SK-N-SH (cell line): Measurements from ENCODE around the gene C8A.

ENCODE experiments used
- CHD2 ChIP-seq: fragments of 150-350 bp; IDR thresholded peaks from 2 replicates; pipeline ENCODE4 v1.6.1; 2018; ENCODE audit warnings: low read length; ENCODE audit not compliant: partially characterized antibody
- CTCF ChIP-seq: fragments of 200-600 bp; sonication (generic); IDR thresholded peaks from 2 replicates; pipeline ENCODE4 v1.6.1; 2017; ENCODE audit warnings: antibody characterized with exemption, mild to moderate bottlenecking, moderate library complexity
- ELF1 ChIP-seq: IDR thresholded peaks from 2 replicates; pipeline ENCODE4 v1.4.0; 2012
- EZH2phosphoT487 ChIP-seq: fragments of 200-600 bp; sonication (generic); IDR thresholded peaks from 2 replicates; pipeline ENCODE4 v1.6.1; 2017; ENCODE audit warnings: low read depth, mixed run types, mild to moderate bottlenecking, antibody characterized with exemption, moderate library complexity, borderline replicate concordance
- FOXJ3 ChIP-seq: sonication (generic); formaldehyde crosslinking; IDR thresholded peaks from 2 replicates; pipeline ENCODE4 v1.5.1; 2020; ENCODE audit warnings: mild to moderate bottlenecking, missing genetic modification reagents
- RAD21 ChIP-seq: IDR thresholded peaks from 2 replicates; pipeline ENCODE4 v1.6.1; 2012; ENCODE audit warnings: mild to moderate bottlenecking, low read length
- YY1 ChIP-seq: IDR thresholded peaks from 2 replicates; pipeline ENCODE4 v1.4.0; 2012; ENCODE audit warnings: low read depth, mild to moderate bottlenecking

DNA sequence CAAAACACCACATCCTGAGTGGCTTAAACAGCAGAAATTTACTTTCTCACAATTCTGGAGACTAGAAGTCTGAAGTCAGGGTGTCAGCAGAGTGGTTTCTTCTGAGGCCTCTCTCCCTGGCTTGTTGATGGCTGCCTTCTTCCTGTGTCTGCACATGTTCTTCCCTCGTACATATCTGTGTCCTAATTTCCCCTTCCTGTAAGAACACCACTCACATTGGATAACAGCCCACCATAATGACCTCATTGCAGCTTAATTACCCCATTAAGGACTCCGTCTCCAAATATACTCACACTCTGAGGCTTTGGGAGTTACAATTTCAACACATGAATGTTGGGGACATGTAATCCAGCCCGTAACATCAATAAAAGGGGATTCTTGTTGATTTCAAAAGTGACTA, 23.4 kb downstream of the C8A start:
- TF ChIP-seq ELF1 (no peak), EZH2phosphoT487 (no peak), YY1 (no peak), FOXJ3 (CRISPR knock-in tag) (no peak), CTCF (no peak), RAD21 (no peak), CHD2 (no peak)
